Liver (tissue), 9 donors: ENCODE measurements around the gene FBXW5. TPM values are rescaled to one million over a fixed set of nuclear protein-coding genes. Genes with fewer than 3 reads are reported as not detected.

Source experiments
- DNase-seq: peaks from one replicate; pipeline ENCODE4 v3.0.0-alpha.2; 2017; ENCODE audit warnings: low spot score
- H3K27ac ChIP-seq, 2 donors: one replicate each; pipeline ENCODE4 v1.7.0; 2013; ENCODE audit warnings: inconsistent platforms in 2 of 2, low read length in 2 of 2, control low read depth in 1 of 2, low read depth in 1 of 2, mild to moderate bottlenecking in 1 of 2
- H3K27me3 ChIP-seq, 4 donors: one replicate each; pipeline versions ENCODE4 v1.6.1 to v1.7.0; 2013; ENCODE audit warnings: low read length in 3 of 4, inconsistent platforms in 1 of 4, mild to moderate bottlenecking in 1 of 4, moderate library complexity in 1 of 4; ENCODE audit not compliant: control insufficient read depth in 4 of 4, insufficient read depth in 4 of 4
- H3K36me3 ChIP-seq, 4 donors: one replicate each; pipeline versions ENCODE4 v1.6.1 to v1.7.0; 2013; ENCODE audit warnings: low read length in 3 of 4, mild to moderate bottlenecking in 3 of 4, low read depth in 1 of 4, moderate library complexity in 1 of 4; ENCODE audit not compliant: control insufficient read depth in 4 of 4, insufficient read depth in 3 of 4
- H3K4me1 ChIP-seq, 4 donors: one replicate each; pipeline versions ENCODE4 v1.6.1 to v1.7.0; 2013; ENCODE audit warnings: low read length in 3 of 4, mild to moderate bottlenecking in 3 of 4, moderate library complexity in 1 of 4; ENCODE audit not compliant: control insufficient read depth in 4 of 4, insufficient read depth in 4 of 4
- H3K4me3 ChIP-seq, 3 donors: one replicate each; pipeline versions ENCODE4 v1.6.1 to v1.7.0; 2013; ENCODE audit warnings: low read length in 3 of 3, control low read depth in 1 of 3, low read depth in 1 of 3, mild to moderate bottlenecking in 1 of 3
- H3K9ac ChIP-seq, 2 donors: one replicate each; pipeline ENCODE4 v1.7.0; 2013; ENCODE audit warnings: low read length in 2 of 2, mild to moderate bottlenecking in 2 of 2, moderate library complexity in 2 of 2, control low read depth in 1 of 2, low read depth in 1 of 2
- H3K9me3 ChIP-seq, 4 donors: one replicate each; pipeline versions ENCODE4 v1.6.1 to v1.7.0; 2013; ENCODE audit warnings: low read length in 3 of 4; ENCODE audit not compliant: control insufficient read depth in 4 of 4
- EGR1 ChIP-seq, 2 donors: IDR thresholded peaks; 2 replicates each; pipeline ENCODE4 v1.6.1; 2016 to 2018; ENCODE audit warnings: antibody characterized with exemption in 2 of 2, low read depth in 2 of 2
- FOXA1 ChIP-seq: IDR thresholded peaks from 2 replicates; pipeline ENCODE4 v1.6.1; 2016; ENCODE audit warnings: antibody characterized with exemption
- FOXA2 ChIP-seq: IDR thresholded peaks from 2 replicates; pipeline ENCODE4 v1.6.1; 2016; ENCODE audit warnings: antibody characterized with exemption
- GABPA ChIP-seq, 2 donors: IDR thresholded peaks in 1 of 2; conservative IDR thresholded peaks in 1 of 2; 2 replicates each; pipeline ENCODE4 v1.6.1; 2016; ENCODE audit warnings: antibody characterized with exemption in 2 of 2, mild to moderate bottlenecking in 1 of 2, moderate library complexity in 1 of 2
- HNF4A ChIP-seq, 2 donors: conservative IDR thresholded peaks; 2 replicates each; pipeline ENCODE4 v1.6.1; 2016; ENCODE audit warnings: antibody characterized with exemption in 2 of 2, mild to moderate bottlenecking in 2 of 2
- HNF4G ChIP-seq: IDR thresholded peaks from 2 replicates; pipeline ENCODE4 v1.6.1; 2016; ENCODE audit warnings: antibody characterized with exemption
- JUND ChIP-seq, 2 donors: IDR thresholded peaks; 2 replicates each; pipeline ENCODE4 v1.6.1; 2016; ENCODE audit warnings: antibody characterized with exemption in 2 of 2
- RAD21 ChIP-seq, 2 donors: IDR thresholded peaks; 2 replicates each; pipeline ENCODE4 v1.6.1; 2016; ENCODE audit warnings: antibody characterized with exemption in 2 of 2, mild to moderate bottlenecking in 2 of 2
- RXRA ChIP-seq, 2 donors: IDR thresholded peaks; 2 replicates each; pipeline ENCODE4 v1.6.1; 2017 to 2018; ENCODE audit warnings: antibody characterized with exemption in 2 of 2, mild to moderate bottlenecking in 1 of 2
- SP1 ChIP-seq: IDR thresholded peaks from 2 replicates; pipeline ENCODE4 v1.6.1; 2018; ENCODE audit warnings: antibody characterized with exemption, mild to moderate bottlenecking
- TAF1 ChIP-seq: conservative IDR thresholded peaks from 2 replicates; pipeline ENCODE4 v1.6.1; 2016; ENCODE audit warnings: antibody characterized with exemption, mild to moderate bottlenecking
- WGBS: extraction: QIAGEN DNeasy Blood & Tissue Kit; methylation state at CpG from one replicate; pipeline ENCODE4 v1.1.7; 2013; 5-methylcytosine and 5-hydroxymethylcytosine counted together
- polyA plus RNA-seq, 2 donors: library from polyadenylated mRNA; stranded (reverse) in 1 of 2; unstranded in 1 of 2; fragments of 200-250 nt in 1 of 2; fragments of >200 nt in 1 of 2; fragmentation: Nextera tagmentation in 1 of 2; extraction: Ambion mirVana in 1 of 2; gene quantifications; one replicate each; pipeline versions ENCODE4 v1.2.1 to v1.2.3, GENCODE V29; 2013 to 2015
- total RNA-seq, 2 donors: library from RNA; depleted of rRNA; stranded (reverse); fragments of >200 nt; gene quantifications; one replicate each; pipeline ENCODE4 v1.2.3, GENCODE V29; 2014
- TF ChIP-seq, protein P1 (sequence below): IDR thresholded peaks from 2 replicates; pipeline ENCODE4 v1.6.1; 2016; ENCODE audit warnings: antibody characterized with exemption, mild to moderate bottlenecking
- TF ChIP-seq, protein P2 (sequence below): fragments of 150-350 bp; IDR thresholded peaks from 2 replicates; pipeline ENCODE4 v1.5.1; 2017; ENCODE audit warnings: improper control_type of control experiment, low read depth, low read length; ENCODE audit not compliant: missing input control
- TF ChIP-seq, protein P3 (sequence below): IDR thresholded peaks from 2 replicates; pipeline ENCODE4 v1.6.1; 2016; ENCODE audit warnings: antibody characterized with exemption
- donor health status: healthy.
- donor health status: healthy.
- donor health status: healthy.
- donor health status: healthy.
- donor health status: healthy.

The FBXW5 gene
- total and polyA plus RNA-seq, 4 donors = 64.0 to 163 (median 109) TPM

DNA sequence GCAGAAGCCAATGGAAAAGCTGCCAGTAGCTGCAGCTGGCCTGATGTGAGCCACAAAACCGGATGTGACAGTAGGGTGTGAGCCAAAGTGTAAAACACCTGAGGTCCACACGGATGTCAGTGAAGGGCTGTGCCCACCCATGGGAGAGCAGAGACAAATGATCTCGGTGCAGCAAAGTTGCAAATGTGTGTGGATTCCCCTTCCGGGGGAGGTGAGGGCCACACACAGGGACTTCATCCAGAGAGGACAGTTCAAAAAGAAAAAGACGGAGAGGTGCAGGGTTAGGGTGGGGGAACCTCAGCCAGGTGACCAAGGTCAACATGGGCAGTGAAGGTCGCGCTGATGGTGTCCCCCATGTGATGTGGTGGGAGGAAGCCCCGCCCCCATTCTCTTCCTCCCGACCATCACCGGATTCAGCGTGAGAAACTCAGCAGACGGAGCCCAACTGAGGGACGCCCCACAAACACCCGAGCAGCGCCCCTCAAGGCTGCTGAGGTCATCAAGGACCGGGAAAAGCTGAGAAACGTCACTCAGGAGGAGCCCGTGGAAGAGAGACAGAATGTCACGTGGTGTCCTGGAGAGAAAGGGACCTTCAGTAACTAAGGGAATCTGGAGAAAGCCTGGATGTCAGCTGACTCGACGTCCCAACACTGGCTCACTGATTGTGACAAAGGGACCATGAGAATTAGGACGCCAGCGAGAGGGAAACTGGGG is 21.4 kb upstream of the FBXW5 start:
- Histone ChIP-seq H3K36me3 (no peaks in the 10 kb centered on the region), H3K27ac (no peak overlapping the region), H3K9me3 (no peaks in the 10 kb centered on the region), H3K4me3 (no peak overlapping the region), H3K27me3 (no peaks in the 10 kb centered on the region), H3K9ac (no peak overlapping the region), H3K4me1 (peaks cover 0 to 2% (median 0%) of the 10 kb centered on the region in 4 donors)
- 28% methylated on average over 23 of the region's 23 CpGs for WGBS
- no peak for DNase-seq
- TF ChIP-seq RAD21 (IDR thresholded peaks at IDR 0.05) (no peak), RXRA (IDR thresholded peaks at IDR 0.05) (no peak), EGR1 (IDR thresholded peaks at IDR 0.05; ENCODE audit: low read depth in 2 of 2) (no peak), HNF4A (conservative IDR thresholded peaks at IDR 0.05) (no peak), TAF1 (no peak), HNF4G (no peak), JUND (IDR thresholded peaks at IDR 0.05) (no peak), FOXA1 (no peak), SP1 (no peak)
- TF ChIP-seq, protein P1, sequence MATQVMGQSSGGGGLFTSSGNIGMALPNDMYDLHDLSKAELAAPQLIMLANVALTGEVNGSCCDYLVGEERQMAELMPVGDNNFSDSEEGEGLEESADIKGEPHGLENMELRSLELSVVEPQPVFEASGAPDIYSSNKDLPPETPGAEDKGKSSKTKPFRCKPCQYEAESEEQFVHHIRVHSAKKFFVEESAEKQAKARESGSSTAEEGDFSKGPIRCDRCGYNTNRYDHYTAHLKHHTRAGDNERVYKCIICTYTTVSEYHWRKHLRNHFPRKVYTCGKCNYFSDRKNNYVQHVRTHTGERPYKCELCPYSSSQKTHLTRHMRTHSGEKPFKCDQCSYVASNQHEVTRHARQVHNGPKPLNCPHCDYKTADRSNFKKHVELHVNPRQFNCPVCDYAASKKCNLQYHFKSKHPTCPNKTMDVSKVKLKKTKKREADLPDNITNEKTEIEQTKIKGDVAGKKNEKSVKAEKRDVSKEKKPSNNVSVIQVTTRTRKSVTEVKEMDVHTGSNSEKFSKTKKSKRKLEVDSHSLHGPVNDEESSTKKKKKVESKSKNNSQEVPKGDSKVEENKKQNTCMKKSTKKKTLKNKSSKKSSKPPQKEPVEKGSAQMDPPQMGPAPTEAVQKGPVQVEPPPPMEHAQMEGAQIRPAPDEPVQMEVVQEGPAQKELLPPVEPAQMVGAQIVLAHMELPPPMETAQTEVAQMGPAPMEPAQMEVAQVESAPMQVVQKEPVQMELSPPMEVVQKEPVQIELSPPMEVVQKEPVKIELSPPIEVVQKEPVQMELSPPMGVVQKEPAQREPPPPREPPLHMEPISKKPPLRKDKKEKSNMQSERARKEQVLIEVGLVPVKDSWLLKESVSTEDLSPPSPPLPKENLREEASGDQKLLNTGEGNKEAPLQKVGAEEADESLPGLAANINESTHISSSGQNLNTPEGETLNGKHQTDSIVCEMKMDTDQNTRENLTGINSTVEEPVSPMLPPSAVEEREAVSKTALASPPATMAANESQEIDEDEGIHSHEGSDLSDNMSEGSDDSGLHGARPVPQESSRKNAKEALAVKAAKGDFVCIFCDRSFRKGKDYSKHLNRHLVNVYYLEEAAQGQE = no peak
- TF ChIP-seq, protein P2, sequence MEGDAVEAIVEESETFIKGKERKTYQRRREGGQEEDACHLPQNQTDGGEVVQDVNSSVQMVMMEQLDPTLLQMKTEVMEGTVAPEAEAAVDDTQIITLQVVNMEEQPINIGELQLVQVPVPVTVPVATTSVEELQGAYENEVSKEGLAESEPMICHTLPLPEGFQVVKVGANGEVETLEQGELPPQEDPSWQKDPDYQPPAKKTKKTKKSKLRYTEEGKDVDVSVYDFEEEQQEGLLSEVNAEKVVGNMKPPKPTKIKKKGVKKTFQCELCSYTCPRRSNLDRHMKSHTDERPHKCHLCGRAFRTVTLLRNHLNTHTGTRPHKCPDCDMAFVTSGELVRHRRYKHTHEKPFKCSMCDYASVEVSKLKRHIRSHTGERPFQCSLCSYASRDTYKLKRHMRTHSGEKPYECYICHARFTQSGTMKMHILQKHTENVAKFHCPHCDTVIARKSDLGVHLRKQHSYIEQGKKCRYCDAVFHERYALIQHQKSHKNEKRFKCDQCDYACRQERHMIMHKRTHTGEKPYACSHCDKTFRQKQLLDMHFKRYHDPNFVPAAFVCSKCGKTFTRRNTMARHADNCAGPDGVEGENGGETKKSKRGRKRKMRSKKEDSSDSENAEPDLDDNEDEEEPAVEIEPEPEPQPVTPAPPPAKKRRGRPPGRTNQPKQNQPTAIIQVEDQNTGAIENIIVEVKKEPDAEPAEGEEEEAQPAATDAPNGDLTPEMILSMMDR = no peak
- TF ChIP-seq, protein P3, sequence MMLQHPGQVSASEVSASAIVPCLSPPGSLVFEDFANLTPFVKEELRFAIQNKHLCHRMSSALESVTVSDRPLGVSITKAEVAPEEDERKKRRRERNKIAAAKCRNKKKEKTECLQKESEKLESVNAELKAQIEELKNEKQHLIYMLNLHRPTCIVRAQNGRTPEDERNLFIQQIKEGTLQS = no peak

DNA sequence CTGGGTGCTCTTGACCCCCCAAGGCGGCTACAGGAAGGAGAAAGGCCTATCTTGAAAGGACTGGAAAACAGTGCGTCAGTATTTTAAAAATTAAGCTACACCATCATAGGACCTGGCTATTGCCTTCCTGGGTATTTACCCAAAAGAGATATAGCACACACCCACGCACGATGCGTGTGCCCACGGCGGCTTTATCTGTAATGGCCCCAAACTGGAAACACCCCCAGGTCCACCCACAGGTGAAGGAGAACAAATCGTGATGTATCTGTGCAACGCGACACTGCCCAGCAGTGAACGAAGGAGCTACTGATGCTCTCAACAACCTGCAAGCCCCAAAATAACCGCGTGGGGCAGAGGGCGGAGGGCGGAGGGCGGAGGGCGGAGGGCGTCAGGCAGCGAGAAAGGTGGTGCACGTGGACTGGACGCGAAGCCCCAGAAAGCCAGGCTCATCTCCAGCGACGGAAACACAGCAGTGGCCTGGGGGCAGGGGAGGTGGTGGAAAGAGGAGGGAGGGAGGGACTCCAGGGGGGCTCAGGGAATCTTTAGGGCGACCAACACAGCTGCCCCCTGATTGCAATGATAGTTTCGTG is 20.4 kb upstream of the FBXW5 start:
- no peaks in the 10 kb centered on the region for H3K27me3 ChIP-seq
- no peaks in the 10 kb centered on the region for H3K36me3 ChIP-seq
- 83% methylated on average over 26 of the region's 26 CpGs for WGBS
- no peak overlapping the region for H3K27ac ChIP-seq
- peaks cover 0 to 2% (median 0%) of the 10 kb centered on the region in 4 donors for H3K4me1 ChIP-seq
- no peak overlapping the region for H3K9ac ChIP-seq
- H3K4me3 ChIP-seq = no peak overlapping the region
- no peak for DNase-seq
- H3K9me3 ChIP-seq = no peaks in the 10 kb centered on the region
- TF ChIP-seq, protein P3 = no peak
- no peak for TF ChIP-seq GABPA (IDR thresholded peaks at IDR 0.05 in 1 of 2, conservative IDR thresholded peaks at IDR 0.05 in 1 of 2)
- TF ChIP-seq FOXA1 = no peak
- TF ChIP-seq RAD21 (IDR thresholded peaks at IDR 0.05) = no peak
- no peak for TF ChIP-seq HNF4A (conservative IDR thresholded peaks at IDR 0.05)
- no peak for TF ChIP-seq EGR1 (IDR thresholded peaks at IDR 0.05; ENCODE audit: low read depth in 2 of 2)
- no peak for TF ChIP-seq FOXA2
